Uterus (tissue), 2 donors: Measurements from ENCODE around the gene GPR158.

Source experiments
- POLR2A ChIP-seq, 2 donors: fragments of 450-650 bp; IDR thresholded peaks; one replicate each; pipeline ENCODE4 v1.6.1; 2016; ENCODE audit warnings: antibody characterized with exemption in 2 of 2, mild to moderate bottlenecking in 1 of 2, moderate library complexity in 1 of 2
- TF ChIP-seq, protein P1 (sequence below), 4 experiments: fragments of 200-600 bp in 2 of 4; fragments of 450-650 bp in 2 of 4; sonication (generic) in 2 of 4; IDR thresholded peaks; one replicate each; pipeline ENCODE4 v1.5.1; 2016 to 2019; ENCODE audit warnings: antibody characterized with exemption in 4 of 4, mild to moderate bottlenecking in 2 of 4, moderate library complexity in 1 of 4

DNA sequence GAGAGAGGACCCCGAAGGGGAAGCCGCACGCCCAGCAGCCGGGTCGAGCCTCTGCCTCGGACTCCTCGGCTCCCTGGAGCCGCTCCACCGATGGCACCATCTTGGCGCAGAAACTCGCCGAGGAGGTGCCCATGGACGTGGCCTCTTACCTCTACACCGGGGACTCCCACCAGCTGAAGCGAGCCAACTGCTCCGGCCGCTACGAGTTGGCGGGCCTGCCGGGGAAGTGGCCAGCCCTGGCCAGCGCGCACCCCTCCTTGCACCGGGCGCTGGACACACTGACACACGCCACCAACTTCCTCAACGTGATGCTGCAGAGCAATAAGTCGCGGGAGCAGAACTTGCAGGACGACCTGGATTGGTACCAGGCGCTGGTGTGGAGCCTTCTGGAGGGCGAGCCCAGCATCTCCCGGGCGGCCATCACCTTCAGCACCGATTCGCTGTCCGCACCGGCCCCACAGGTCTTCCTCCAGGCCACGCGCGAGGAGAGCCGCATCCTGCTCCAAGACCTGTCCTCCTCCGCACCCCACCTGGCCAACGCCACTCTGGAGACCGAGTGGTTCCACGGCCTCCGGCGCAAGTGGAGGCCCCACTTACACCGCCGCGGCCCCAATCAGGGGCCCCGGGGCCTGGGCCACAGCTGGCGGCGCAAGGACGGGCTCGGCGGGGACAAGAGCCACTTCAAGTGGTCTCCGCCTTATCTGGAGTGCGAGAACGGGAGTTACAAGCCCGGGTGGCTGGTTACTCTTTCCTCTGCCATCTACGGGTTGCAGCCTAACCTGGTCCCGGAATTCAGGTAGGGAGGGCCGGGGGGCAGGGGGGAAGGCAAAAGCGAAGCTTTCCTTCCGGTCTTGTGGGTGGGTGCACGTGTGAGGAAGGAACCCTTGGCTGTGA lies 973 bp downstream of the GPR158 start:
- TF ChIP-seq, protein P1, sequence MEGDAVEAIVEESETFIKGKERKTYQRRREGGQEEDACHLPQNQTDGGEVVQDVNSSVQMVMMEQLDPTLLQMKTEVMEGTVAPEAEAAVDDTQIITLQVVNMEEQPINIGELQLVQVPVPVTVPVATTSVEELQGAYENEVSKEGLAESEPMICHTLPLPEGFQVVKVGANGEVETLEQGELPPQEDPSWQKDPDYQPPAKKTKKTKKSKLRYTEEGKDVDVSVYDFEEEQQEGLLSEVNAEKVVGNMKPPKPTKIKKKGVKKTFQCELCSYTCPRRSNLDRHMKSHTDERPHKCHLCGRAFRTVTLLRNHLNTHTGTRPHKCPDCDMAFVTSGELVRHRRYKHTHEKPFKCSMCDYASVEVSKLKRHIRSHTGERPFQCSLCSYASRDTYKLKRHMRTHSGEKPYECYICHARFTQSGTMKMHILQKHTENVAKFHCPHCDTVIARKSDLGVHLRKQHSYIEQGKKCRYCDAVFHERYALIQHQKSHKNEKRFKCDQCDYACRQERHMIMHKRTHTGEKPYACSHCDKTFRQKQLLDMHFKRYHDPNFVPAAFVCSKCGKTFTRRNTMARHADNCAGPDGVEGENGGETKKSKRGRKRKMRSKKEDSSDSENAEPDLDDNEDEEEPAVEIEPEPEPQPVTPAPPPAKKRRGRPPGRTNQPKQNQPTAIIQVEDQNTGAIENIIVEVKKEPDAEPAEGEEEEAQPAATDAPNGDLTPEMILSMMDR (IDR thresholded peaks at IDR 0.05) = no peak
- no peak for TF ChIP-seq POLR2A (IDR thresholded peaks at IDR 0.05)
